C4-2B (cell line): ENCODE data around the gene MFAP1.

Experiments
- CTCF ChIP-seq: fragments of 450-650 bp; conservative IDR thresholded peaks from 2 replicates; pipeline ENCODE4 v1.5.1; 2017; ENCODE audit warnings: mild to moderate bottlenecking
- ZFX ChIP-seq: fragments of 450-650 bp; IDR thresholded peaks from 2 replicates; pipeline ENCODE4 v1.6.1; 2017

GRCh38 chr15:43771816-43772215 is 52.7 kb downstream of the MFAP1 start:
- TF ChIP-seq CTCF (no peak), ZFX (no peak)
